Osteoblast (primary cell): Measurements from ENCODE around the gene SERINC5. TPM values are rescaled to one million over a fixed set of nuclear protein-coding genes. Genes with fewer than 3 reads are reported as not detected.
"Not testable (repeated sequence)": the region's sequence is repeated elsewhere in the genome, so short reads cannot be mapped to it uniquely, and the experiment has no call there.

Experiments used
- DNase-seq: peaks from one replicate; pipeline ENCODE4 v3.0.0; 2011; ENCODE audit warnings: low spot score, mixed read lengths; ENCODE audit not compliant: insufficient read length; ENCODE audit errors: missing footprints
- H2AFZ ChIP-seq: 2 replicates; pipeline ENCODE4 v1.6.0; 2011; ENCODE audit warnings: mild to moderate bottlenecking, low read length
- H3K27ac ChIP-seq: 2 replicates; pipeline ENCODE4 v1.5.1; 2011; ENCODE audit warnings: mild to moderate bottlenecking, low read depth, low read length, moderate library complexity
- H3K27me3 ChIP-seq: 2 replicates; pipeline ENCODE4 v1.6.0; 2012; ENCODE audit warnings: mild to moderate bottlenecking, control low read depth, inconsistent platforms, low read length, moderate library complexity; ENCODE audit not compliant: insufficient read depth
- H3K36me3 ChIP-seq: 2 replicates; pipeline ENCODE4 v1.5.1; 2011; ENCODE audit warnings: mild to moderate bottlenecking, low read length, control low read depth, moderate library complexity; ENCODE audit not compliant: insufficient read depth
- H3K4me1 ChIP-seq: 2 replicates; pipeline ENCODE4 v1.5.1; 2011; ENCODE audit warnings: mild to moderate bottlenecking, low read length, control low read depth, moderate library complexity; ENCODE audit not compliant: insufficient read depth
- H3K4me2 ChIP-seq: 2 replicates; pipeline ENCODE4 v1.6.0; 2011; ENCODE audit warnings: mild to moderate bottlenecking, low read length; ENCODE audit not compliant: insufficient read depth
- H3K4me3 ChIP-seq: fragments of 200-600 bp; sonication (generic); 3 replicates; pipeline ENCODE4 v1.5.1; 2012; ENCODE audit warnings: mild to moderate bottlenecking, low read length, inconsistent platforms; ENCODE audit not compliant: insufficient read depth
- H3K79me2 ChIP-seq: 2 replicates; pipeline ENCODE4 v1.6.0; 2012; ENCODE audit warnings: mild to moderate bottlenecking, low read length, control low read depth, inconsistent platforms; ENCODE audit not compliant: insufficient read depth
- H3K9me3 ChIP-seq: 2 replicates; pipeline ENCODE4 v1.5.1; 2011; ENCODE audit warnings: low read depth, low read length, control low read depth
- H4K20me1 ChIP-seq: 2 replicates; pipeline ENCODE4 v1.6.0; 2012; ENCODE audit warnings: mild to moderate bottlenecking, low read length, control low read depth; ENCODE audit not compliant: insufficient read depth
- CTCF ChIP-seq: IDR thresholded peaks from 2 replicates; pipeline ENCODE4 v1.5.1; 2011; ENCODE audit warnings: mild to moderate bottlenecking, low read depth, low read length, moderate library complexity; ENCODE audit errors: extremely low read depth
- total RNA-seq: library from RNA; depleted of rRNA; stranded (reverse); fragments of >200 nt; gene quantifications from 2 replicates; pipeline ENCODE4 v1.2.3, GENCODE V29; 2012

The SERINC5 gene
- 94.3 and 96.3 TPM in 2 replicates for total RNA-seq

- DNase-seq: peak; percentile 97
- Histone ChIP-seq H3K27ac (peak within 1 kb of the TSS; percentile 92), H3K4me2 (peak within 1 kb of the TSS; percentile 96), H3K79me2 (peaks cover 47% of the 10 kb centered on the region), H2AFZ (peak within 1 kb of the TSS; percentile 95), H3K4me3 (peak within 1 kb of the TSS; percentile 92), H3K9me3 (no peaks in the 10 kb centered on the region), H3K4me1 (peaks cover 22% of the 10 kb centered on the region), H4K20me1 (no peaks in the 10 kb centered on the region), H3K36me3 (no peaks in the 10 kb centered on the region), H3K27me3 (no peaks in the 10 kb centered on the region)
- TF ChIP-seq CTCF: no peak
Measured at GRCh38 chr5:80255811-80256712, at the start of gene SERINC5. Gene SERINC5, minus strand, starts transcription at chr5:80256048. Its CDS starts 126 bp downstream, at chr5:80255922.

DNA sequence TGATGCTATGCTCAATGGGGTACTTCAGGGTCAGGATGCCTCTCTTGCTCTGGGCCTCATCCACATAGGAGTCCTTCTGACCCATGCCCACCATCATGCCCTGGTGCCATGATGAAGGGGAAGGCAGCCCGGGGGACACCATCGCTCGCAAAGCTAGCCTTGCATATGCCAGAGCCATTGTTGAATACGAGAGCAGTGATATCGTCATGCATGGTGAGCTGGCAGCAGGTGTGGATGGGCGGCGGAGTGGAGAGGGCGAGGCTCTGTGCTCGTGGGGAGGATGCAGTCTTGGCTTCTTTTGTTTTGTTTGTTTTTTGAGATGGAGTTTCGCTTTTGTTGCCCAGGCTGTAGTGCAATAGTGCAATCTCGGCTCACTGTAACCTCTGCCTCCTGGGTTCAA lies 46.8 kb upstream of the SERINC5 start:
- H3K27me3 ChIP-seq: no peaks in the 10 kb centered on the region
- H3K4me1 ChIP-seq: no peaks in the 10 kb centered on the region
- H3K36me3 ChIP-seq: no peaks in the 10 kb centered on the region
- TF ChIP-seq CTCF: no peak
- H3K27ac ChIP-seq: no peak overlapping the region
- H4K20me1 ChIP-seq: no peaks in the 10 kb centered on the region
- no peak overlapping the region for H2AFZ ChIP-seq
- peak; percentile 10 for DNase-seq
- no peaks in the 10 kb centered on the region for H3K79me2 ChIP-seq
- no peaks in the 10 kb centered on the region for H3K9me3 ChIP-seq
- H3K4me3 ChIP-seq: no peak overlapping the region
- no peak overlapping the region for H3K4me2 ChIP-seq

DNA sequence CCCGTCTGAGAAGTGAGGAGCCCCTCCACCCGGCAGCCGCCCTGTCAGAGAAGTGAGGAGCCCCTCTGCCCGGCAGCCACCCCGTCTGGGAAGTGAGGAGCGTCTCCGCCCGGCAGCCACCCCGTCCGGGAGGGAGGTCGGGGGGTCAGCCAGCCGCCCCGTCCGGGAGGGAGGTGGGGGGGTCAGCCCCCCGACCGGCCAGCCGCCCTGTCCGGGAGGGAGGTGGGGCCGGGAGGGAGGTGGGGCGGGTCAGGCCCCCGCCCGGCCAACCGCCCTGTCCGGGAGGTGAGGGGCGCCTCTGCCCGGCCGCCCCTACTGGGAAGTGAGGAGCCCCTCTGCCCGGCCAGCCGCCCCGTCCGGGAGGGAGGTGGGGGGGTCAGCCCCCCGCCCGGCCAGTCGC lies 45.5 kb upstream of the SERINC5 start:
- H4K20me1 ChIP-seq, H3K4me3 ChIP-seq, H2AFZ ChIP-seq, H3K9me3 ChIP-seq, H3K36me3 ChIP-seq, H3K4me2 ChIP-seq, H3K4me1 ChIP-seq, DNase-seq, H3K79me2 ChIP-seq, H3K27me3 ChIP-seq, H3K27ac ChIP-seq: not testable (repeated sequence)

GRCh38 chr5:80300796-80301195 lies 44.9 kb upstream of the SERINC5 start:
- not testable (repeated sequence) for H3K9me3 ChIP-seq, H3K27ac ChIP-seq, H3K4me1 ChIP-seq, H3K4me2 ChIP-seq, H2AFZ ChIP-seq, H3K4me3 ChIP-seq, H3K27me3 ChIP-seq, H4K20me1 ChIP-seq, H3K36me3 ChIP-seq, H3K79me2 ChIP-seq, DNase-seq

GRCh38 chr5:80300125-80300524 lies 44.3 kb upstream of the SERINC5 start:
- H3K36me3 ChIP-seq: no peaks in the 10 kb centered on the region
- H3K4me2 ChIP-seq: no peak overlapping the region
- TF ChIP-seq CTCF: no peak
- H3K27me3 ChIP-seq: no peaks in the 10 kb centered on the region
- H3K79me2 ChIP-seq: no peaks in the 10 kb centered on the region
- H3K4me1 ChIP-seq: no peaks in the 10 kb centered on the region
- H3K9me3 ChIP-seq: no peaks in the 10 kb centered on the region
- no peak overlapping the region for H3K27ac ChIP-seq
- no peak overlapping the region for H3K4me3 ChIP-seq
- H4K20me1 ChIP-seq: no peaks in the 10 kb centered on the region
- no peak overlapping the region for H2AFZ ChIP-seq
- peak; percentile 26 for DNase-seq
